Stomach (tissue), 9 donors: ENCODE results near the gene ILRUN. TPM values are rescaled to one million over a fixed set of nuclear protein-coding genes. Genes with fewer than 3 reads are reported as not detected.
A peak's percentile ranks its signal among the peaks of the same experiment; 100 is the strongest.
"Not testable (repeated sequence)": the region's sequence is repeated elsewhere in the genome, so short reads cannot be mapped to it uniquely, and the experiment has no call there.

ENCODE experiments used
- DNase-seq, 2 donors: peaks; one replicate each; pipeline versions ENCODE4 v3.0.0 to v3.0.0-alpha.2; 2013 to 2019
- H3K27ac ChIP-seq, 5 donors: fragments of 200-600 bp in 4 of 5; sonication (generic) in 4 of 5; one replicate each; pipeline ENCODE4 v1.5.1; 2013 to 2019; ENCODE audit warnings: mild to moderate bottlenecking in 1 of 5, moderate library complexity in 1 of 5
- H3K27me3 ChIP-seq, 3 donors: fragments of 200-600 bp; sonication (generic); one replicate each; pipeline ENCODE4 v1.5.1; 2017 to 2019; ENCODE audit warnings: mixed run types in 1 of 3
- H3K36me3 ChIP-seq, 4 donors: fragments of 200-600 bp; sonication (generic); 1 replicate in 3 of 4; 2 replicates in 1 of 4; pipeline ENCODE4 v1.5.1; 2016 to 2019
- H3K4me1 ChIP-seq, 4 donors: fragments of 200-600 bp; sonication (generic); one replicate each; pipeline ENCODE4 v1.5.1; 2016 to 2019
- H3K4me3 ChIP-seq, 4 donors: fragments of 200-600 bp; sonication (generic) in 3 of 4; one replicate each; pipeline ENCODE4 v1.5.1; 2016 to 2019; ENCODE audit warnings: mild to moderate bottlenecking in 1 of 4
- H3K9me3 ChIP-seq, 4 donors: fragments of 200-600 bp; sonication (generic); one replicate each; pipeline ENCODE4 v1.5.1; 2016 to 2019
- CTCF ChIP-seq, 7 experiments: fragments of 450-650 bp in 4 of 7; fragments of 200-600 bp in 3 of 7; sonication (generic) in 3 of 7; IDR thresholded peaks; one replicate each; pipeline ENCODE4 v1.5.1; 2016 to 2019; ENCODE audit warnings: antibody characterized with exemption in 7 of 7, control low read depth in 2 of 7, mild to moderate bottlenecking in 1 of 7
- EP300 ChIP-seq: sonication (generic); formaldehyde crosslinking; IDR thresholded peaks from one replicate; pipeline ENCODE4 v1.6.1; 2017; ENCODE audit warnings: antibody characterized with exemption
- POLR2A ChIP-seq, 4 donors: fragments of 450-650 bp; IDR thresholded peaks; one replicate each; pipeline ENCODE4 v1.6.1; 2016; ENCODE audit warnings: antibody characterized with exemption in 4 of 4, control low read depth in 2 of 4, mild to moderate bottlenecking in 1 of 4, moderate library complexity in 1 of 4
- POLR2AphosphoS5 ChIP-seq, 3 donors: sonication (generic); formaldehyde crosslinking; IDR thresholded peaks; one replicate each; pipeline ENCODE4 v1.6.1; 2016; ENCODE audit warnings: antibody characterized with exemption in 3 of 3
- WGBS, 5 donors: extraction: QIAGEN DNeasy Blood & Tissue Kit in 3 of 5; methylation state at CpG; one replicate each; pipeline versions ENCODE4 v1.1.5 to v1.1.7; 2013 to 2018; 5-methylcytosine and 5-hydroxymethylcytosine counted together
- intact Hi-C: fragments of 100-400 bp; cut with DNase I; formaldehyde crosslinking; loops from one replicate; pipeline ENCODE4 v1.15.1; 2023; ENCODE audit warnings: low total_unique reads
- polyA plus RNA-seq, 3 donors: library from polyadenylated mRNA; stranded (reverse); fragments of 200-250 nt; gene quantifications; one replicate each; pipeline ENCODE4 v1.2.3, GENCODE V29; 2013
- total RNA-seq, 5 donors: library from RNA; depleted of rRNA; stranded (reverse); fragments of >200 nt; gene quantifications; one replicate each; pipeline versions ENCODE4 v1.1.0 to v1.2.3, GENCODE V29; 2014 to 2016
- donor health status: healthy with polysubstance abuse.
- donor health status: Bipolar disorder and iron deficiency.
- donor health status: healthy.

ILRUN gene
- total and polyA plus RNA-seq, 8 donors = 27.0 to 89.3 (median 43.6) TPM

GRCh38 chr6:34726055-34726454 lies 29.5 kb upstream of the ILRUN start:
- no peak overlapping the region for H3K4me3 ChIP-seq
- H3K27me3 ChIP-seq = no peaks in the 10 kb centered on the region
- H3K4me1 ChIP-seq = no peaks in the 10 kb centered on the region
- H3K36me3 ChIP-seq = no peaks in the 10 kb centered on the region
- DNase-seq = no peak
- intact Hi-C loops = no loop called here
- H3K27ac ChIP-seq = no peak overlapping the region
- WGBS, 5 donors = 78 to 100% (median 89%) methylated on average over 1 of the region's 1 CpG
- TF ChIP-seq POLR2AphosphoS5 (IDR thresholded peaks at IDR 0.05) (no peak), EP300 (no peak), CTCF (IDR thresholded peaks at IDR 0.05) (no peak), POLR2A (IDR thresholded peaks at IDR 0.05) (no peak)
- peaks cover 0 to 6% (median 0%) of the 10 kb centered on the region in 4 donors for H3K9me3 ChIP-seq

GRCh38 chr6:34723203-34723602 lies 26.6 kb upstream of the ILRUN start:
- H3K4me3 ChIP-seq = no peak overlapping the region
- intact Hi-C loops = no loop called here
- H3K36me3 ChIP-seq = no peaks in the 10 kb centered on the region
- no peak overlapping the region for H3K27ac ChIP-seq
- TF ChIP-seq CTCF (IDR thresholded peaks at IDR 0.05) (no peak), POLR2AphosphoS5 (IDR thresholded peaks at IDR 0.05) (no peak), EP300 (no peak), POLR2A (IDR thresholded peaks at IDR 0.05) (no peak)
- peaks cover 0 to 6% (median 0%) of the 10 kb centered on the region in 4 donors for H3K9me3 ChIP-seq
- no peaks in the 10 kb centered on the region for H3K27me3 ChIP-seq
- H3K4me1 ChIP-seq = no peaks in the 10 kb centered on the region
- no peak for DNase-seq
- 50 to 62% (median 55%) methylated on average over 2 of the region's 2 CpGs for WGBS, 5 donors

DNA sequence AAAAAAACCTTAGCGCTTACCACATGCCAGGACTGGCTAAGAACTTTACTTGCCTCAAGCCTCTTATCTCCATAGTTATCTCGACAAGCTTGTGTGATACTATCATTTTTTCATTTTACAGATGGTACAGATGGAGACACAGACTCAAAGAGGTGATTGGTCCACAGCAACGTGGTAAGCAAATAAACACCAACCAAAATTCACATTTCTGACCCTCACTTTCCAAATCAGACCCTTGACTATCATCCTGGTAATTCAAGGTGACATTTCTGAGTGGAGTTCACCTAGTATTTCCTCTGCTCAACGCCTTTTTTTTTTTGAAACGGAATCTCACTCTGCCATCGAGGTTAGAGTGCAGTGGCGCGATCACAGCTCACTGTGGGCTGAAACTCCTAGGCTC lies 25.9 kb upstream of the ILRUN start:
- Histone ChIP-seq H3K9me3 (peaks cover 0 to 6% (median 0%) of the 10 kb centered on the region in 4 donors), H3K36me3 (no peaks in the 10 kb centered on the region), H3K27ac (no peak overlapping the region), H3K4me3 (no peak overlapping the region), H3K4me1 (no peaks in the 10 kb centered on the region), H3K27me3 (no peaks in the 10 kb centered on the region)
- intact Hi-C loops = no loop called here
- WGBS, 5 donors = 74 to 82% (median 79%) methylated on average over 8 of the region's 8 CpGs
- DNase-seq = no peak
- TF ChIP-seq POLR2AphosphoS5 (IDR thresholded peaks at IDR 0.05) = no peak
- no peak for TF ChIP-seq CTCF (IDR thresholded peaks at IDR 0.05)
- TF ChIP-seq POLR2A (IDR thresholded peaks at IDR 0.05) = no peak
- no peak for TF ChIP-seq EP300

GRCh38 chr6:34720160-34720559 lies 23.6 kb upstream of the ILRUN start:
- H3K36me3 ChIP-seq, H3K27me3 ChIP-seq, DNase-seq, H3K4me3 ChIP-seq, intact Hi-C loops, H3K4me1 ChIP-seq, H3K9me3 ChIP-seq: not testable (repeated sequence)
- H3K27ac ChIP-seq = peak overlapping the region in 1 of 5 donors; percentile 35
- WGBS, 5 donors = 41 to 47% (median 44%) methylated on average over 6 of the region's 6 CpGs

GRCh38 chr6:34719646-34720045 lies 23.1 kb upstream of the ILRUN start:
- H3K4me3 ChIP-seq, H3K27me3 ChIP-seq, DNase-seq, H3K36me3 ChIP-seq, H3K4me1 ChIP-seq, H3K9me3 ChIP-seq, intact Hi-C loops: not testable (repeated sequence)
- peak overlapping the region in 2 of 5 donors; percentile 20 to 22 for H3K27ac ChIP-seq
- 10 to 37% (median 21%) methylated on average over 5 to 7 of the region's 9 CpGs for WGBS, 5 donors
